HL-60 (cell line): Measurements from ENCODE around the gene FLNB.
"Not testable (repeated sequence)": the region's sequence is repeated elsewhere in the genome, so short reads cannot be mapped to it uniquely, and the experiment has no call there.

Source experiments
- DNase-seq, 2 experiments: peaks; one replicate each; pipeline ENCODE4 v3.0.0-alpha.2; 2010 to 2020; ENCODE audit warnings: low read depth in 1 of 2, low spot score in 1 of 2
- H3K27ac ChIP-seq: fragments of 250-450 bp; sonication (Bioruptor Pico); replicated peaks from 2 replicates; pipeline ENCODE4 v1.5.1; 2020; ENCODE audit warnings: mild to moderate bottlenecking, moderate library complexity
- H3K27me3 ChIP-seq: fragments of 250-450 bp; sonication (Bioruptor Pico); 2 replicates; pipeline ENCODE4 v1.5.1; 2021; ENCODE audit warnings: mild to moderate bottlenecking, moderate library complexity; ENCODE audit not compliant: insufficient read depth, poor library complexity, severe bottlenecking
- H3K4me3 ChIP-seq: replicated peaks from 2 replicates; pipeline ENCODE4 v1.5.1; 2011; ENCODE audit warnings: mild to moderate bottlenecking, control low read depth, low read length; ENCODE audit not compliant: insufficient read depth
- GABPA ChIP-seq: IDR thresholded peaks from 2 replicates; pipeline ENCODE4 v1.6.1; 2012; ENCODE audit warnings: low read depth
- POLR2AphosphoS5 ChIP-seq: IDR thresholded peaks from 2 replicates; pipeline ENCODE4 v1.6.1; 2012; ENCODE audit warnings: low read depth
- SPI1 ChIP-seq: IDR thresholded peaks from 2 replicates; pipeline ENCODE4 v1.6.1; 2012; ENCODE audit warnings: low read depth, mild to moderate bottlenecking, borderline replicate concordance
- TF ChIP-seq, protein P1 (sequence below): IDR thresholded peaks from one replicate; pipeline ENCODE4 v1.5.1; 2011; ENCODE audit warnings: low read length, control low read depth, inconsistent platforms; ENCODE audit not compliant: insufficient read depth
- TF ChIP-seq, protein P2 (sequence below): IDR thresholded peaks from 2 replicates; pipeline ENCODE4 v1.6.1; 2012; ENCODE audit warnings: low read depth; ENCODE audit not compliant: insufficient replicate concordance

Gene FLNB

DNA sequence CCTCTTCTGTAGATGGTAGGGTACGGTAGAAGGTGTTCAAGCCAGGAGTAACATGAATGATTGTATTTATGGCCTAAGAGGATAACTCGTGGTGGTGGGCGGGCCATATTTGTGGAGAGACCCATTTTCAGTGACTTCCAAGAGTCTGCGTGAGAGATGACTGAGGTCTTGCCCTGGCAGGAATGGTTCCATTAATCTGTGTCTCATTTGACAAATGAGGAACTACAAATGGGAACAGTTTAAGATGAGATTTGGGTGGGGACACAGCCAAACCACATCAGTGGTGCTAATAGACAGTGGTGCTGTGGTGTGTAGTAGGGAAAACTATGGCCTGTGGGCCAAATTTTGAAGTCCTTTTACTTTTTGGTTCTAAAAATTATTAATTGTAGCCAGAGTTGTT lies 47.1 kb downstream of the FLNB start:
- TF ChIP-seq SPI1 = no peak
- TF ChIP-seq POLR2AphosphoS5 = no peak
- TF ChIP-seq, protein P1, sequence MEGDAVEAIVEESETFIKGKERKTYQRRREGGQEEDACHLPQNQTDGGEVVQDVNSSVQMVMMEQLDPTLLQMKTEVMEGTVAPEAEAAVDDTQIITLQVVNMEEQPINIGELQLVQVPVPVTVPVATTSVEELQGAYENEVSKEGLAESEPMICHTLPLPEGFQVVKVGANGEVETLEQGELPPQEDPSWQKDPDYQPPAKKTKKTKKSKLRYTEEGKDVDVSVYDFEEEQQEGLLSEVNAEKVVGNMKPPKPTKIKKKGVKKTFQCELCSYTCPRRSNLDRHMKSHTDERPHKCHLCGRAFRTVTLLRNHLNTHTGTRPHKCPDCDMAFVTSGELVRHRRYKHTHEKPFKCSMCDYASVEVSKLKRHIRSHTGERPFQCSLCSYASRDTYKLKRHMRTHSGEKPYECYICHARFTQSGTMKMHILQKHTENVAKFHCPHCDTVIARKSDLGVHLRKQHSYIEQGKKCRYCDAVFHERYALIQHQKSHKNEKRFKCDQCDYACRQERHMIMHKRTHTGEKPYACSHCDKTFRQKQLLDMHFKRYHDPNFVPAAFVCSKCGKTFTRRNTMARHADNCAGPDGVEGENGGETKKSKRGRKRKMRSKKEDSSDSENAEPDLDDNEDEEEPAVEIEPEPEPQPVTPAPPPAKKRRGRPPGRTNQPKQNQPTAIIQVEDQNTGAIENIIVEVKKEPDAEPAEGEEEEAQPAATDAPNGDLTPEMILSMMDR = no peak
- TF ChIP-seq, protein P2, sequence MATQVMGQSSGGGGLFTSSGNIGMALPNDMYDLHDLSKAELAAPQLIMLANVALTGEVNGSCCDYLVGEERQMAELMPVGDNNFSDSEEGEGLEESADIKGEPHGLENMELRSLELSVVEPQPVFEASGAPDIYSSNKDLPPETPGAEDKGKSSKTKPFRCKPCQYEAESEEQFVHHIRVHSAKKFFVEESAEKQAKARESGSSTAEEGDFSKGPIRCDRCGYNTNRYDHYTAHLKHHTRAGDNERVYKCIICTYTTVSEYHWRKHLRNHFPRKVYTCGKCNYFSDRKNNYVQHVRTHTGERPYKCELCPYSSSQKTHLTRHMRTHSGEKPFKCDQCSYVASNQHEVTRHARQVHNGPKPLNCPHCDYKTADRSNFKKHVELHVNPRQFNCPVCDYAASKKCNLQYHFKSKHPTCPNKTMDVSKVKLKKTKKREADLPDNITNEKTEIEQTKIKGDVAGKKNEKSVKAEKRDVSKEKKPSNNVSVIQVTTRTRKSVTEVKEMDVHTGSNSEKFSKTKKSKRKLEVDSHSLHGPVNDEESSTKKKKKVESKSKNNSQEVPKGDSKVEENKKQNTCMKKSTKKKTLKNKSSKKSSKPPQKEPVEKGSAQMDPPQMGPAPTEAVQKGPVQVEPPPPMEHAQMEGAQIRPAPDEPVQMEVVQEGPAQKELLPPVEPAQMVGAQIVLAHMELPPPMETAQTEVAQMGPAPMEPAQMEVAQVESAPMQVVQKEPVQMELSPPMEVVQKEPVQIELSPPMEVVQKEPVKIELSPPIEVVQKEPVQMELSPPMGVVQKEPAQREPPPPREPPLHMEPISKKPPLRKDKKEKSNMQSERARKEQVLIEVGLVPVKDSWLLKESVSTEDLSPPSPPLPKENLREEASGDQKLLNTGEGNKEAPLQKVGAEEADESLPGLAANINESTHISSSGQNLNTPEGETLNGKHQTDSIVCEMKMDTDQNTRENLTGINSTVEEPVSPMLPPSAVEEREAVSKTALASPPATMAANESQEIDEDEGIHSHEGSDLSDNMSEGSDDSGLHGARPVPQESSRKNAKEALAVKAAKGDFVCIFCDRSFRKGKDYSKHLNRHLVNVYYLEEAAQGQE = no peak
- no peak for TF ChIP-seq GABPA
- Histone ChIP-seq H3K4me3 (no peak overlapping the region), H3K27ac (no peak overlapping the region), H3K27me3 (no peaks in the 10 kb centered on the region)
- no peak for DNase-seq

DNA sequence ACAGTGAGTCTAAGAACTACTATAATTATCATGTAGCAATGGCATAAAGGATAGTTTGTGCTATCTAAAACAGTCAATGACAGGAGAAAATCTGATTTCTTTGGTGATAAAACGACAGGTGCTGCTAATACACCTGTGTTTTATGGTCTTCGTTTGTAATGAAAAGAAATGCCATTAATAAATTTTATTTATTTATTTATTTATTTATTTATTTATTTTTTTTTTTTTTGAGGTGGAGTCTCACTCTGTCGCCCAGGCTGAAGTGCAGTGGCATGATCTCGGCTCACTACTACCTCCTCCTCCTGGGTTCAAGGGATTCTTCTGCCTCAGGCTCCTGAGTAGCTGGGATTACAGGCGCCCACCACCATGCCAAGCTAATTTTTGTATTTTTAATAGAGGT lies 47.7 kb downstream of the FLNB start:
- DNase-seq, H3K27ac ChIP-seq, H3K27me3 ChIP-seq, H3K4me3 ChIP-seq: not testable (repeated sequence)

DNA sequence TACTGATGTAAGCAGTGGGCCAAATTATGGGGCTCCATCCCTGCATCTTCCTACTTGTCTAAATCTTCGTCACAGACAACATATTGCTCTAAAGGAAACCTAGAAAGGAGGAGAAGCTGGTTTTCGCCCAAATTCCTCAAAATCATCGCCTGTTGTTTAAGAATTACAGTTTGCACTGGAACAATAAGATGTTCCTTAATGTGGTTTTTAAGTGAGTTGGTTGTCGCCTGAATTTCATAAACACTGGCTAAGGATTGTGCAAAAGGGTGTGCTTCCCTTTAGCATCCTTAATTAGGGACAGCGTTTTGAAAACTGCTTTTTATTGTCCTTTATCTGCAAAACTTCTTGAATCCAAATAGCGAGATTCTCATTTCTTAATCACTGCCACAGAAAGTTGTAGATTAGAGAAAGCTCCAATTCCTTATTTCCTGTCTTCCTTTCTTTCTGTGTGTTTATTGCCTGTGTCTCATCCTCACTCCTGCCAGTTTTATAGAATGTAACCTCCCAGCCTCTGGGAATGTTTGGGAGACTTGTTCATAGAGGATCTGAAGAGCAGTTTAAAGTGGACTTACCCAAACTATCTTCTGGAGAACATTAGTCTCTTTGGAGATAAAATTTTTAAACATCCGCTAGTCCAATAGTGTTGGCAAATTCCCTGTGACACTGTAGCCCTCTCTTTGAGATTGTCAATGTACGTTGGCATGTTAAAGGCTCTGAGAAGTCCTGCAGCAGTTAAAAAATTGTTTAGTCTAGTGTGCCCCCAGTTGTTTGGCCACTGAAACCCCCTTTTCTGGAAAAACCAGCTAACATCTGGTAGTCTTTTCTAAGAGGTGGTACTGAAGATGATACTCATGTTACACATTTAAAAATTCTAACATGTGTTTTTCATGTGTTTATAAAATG lies 50.4 kb downstream of the FLNB start:
- H3K27me3 ChIP-seq = no peaks in the 10 kb centered on the region
- TF ChIP-seq, protein P1 = no peak
- TF ChIP-seq SPI1 = no peak
- no peak for TF ChIP-seq GABPA
- DNase-seq = no peak
- no peak overlapping the region for H3K4me3 ChIP-seq
- H3K27ac ChIP-seq = no peak overlapping the region

DNA sequence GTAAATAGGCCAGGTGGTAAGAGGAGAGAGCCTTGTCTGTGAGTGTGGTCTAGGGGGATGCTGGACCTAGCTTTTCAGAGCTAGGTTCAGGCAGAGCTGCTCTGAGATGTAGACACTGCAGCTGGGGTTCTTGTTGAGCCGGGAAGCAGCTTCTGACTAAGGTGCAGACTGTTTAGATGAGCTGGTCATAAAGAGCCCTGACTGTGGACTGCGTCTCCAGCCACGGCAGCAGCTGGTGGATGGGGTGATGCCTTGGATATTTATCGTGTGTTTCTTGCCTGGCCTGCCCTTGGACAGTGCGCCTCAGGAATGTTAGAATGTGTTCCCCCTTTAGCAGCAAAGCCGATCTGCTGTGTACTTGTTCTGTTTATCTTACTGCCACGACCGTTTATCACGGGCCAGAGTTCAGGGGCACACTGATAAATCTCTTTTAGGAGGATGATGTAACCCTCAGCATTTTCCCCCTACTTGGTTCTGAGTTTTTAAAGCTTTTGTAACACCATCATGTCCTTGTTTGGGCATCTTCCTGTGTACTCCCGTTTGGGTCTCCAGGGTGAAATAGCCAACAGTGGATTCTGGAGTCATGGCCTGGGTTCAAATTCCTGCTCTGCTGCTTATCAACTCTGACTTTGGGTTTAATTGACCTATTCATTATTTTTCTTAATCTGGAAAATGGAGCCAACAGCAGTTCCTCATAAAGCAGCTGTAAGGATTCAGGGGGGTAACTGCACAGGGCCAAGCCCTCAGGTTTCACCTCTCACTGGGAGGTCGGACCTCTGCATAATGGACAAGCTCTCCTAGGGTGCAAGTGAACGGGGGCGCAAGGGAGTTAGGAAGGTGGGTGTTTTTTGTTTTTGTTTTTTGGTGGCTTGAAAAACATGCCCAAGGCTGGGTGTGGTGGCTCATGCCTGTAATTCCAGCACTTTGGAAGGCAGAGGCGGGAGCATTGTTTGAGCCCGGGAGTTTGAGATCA lies 51.4 kb downstream of the FLNB start:
- H3K27me3 ChIP-seq = no peaks in the 10 kb centered on the region
- no peak overlapping the region for H3K4me3 ChIP-seq
- H3K27ac ChIP-seq = no peak overlapping the region
- TF ChIP-seq SPI1 (no peak), POLR2AphosphoS5 (no peak), GABPA (no peak)
- TF ChIP-seq, protein P1 = no peak
- TF ChIP-seq, protein P2 = no peak
- DNase-seq = no peak
